Eye (tissue), 1 donor: ENCODE measurements around the gene USF3.

ENCODE experiments used
- DNase-seq: peaks from one replicate; pipeline ENCODE4 v3.0.0-alpha.2; 2015

The USF3 gene

DNA sequence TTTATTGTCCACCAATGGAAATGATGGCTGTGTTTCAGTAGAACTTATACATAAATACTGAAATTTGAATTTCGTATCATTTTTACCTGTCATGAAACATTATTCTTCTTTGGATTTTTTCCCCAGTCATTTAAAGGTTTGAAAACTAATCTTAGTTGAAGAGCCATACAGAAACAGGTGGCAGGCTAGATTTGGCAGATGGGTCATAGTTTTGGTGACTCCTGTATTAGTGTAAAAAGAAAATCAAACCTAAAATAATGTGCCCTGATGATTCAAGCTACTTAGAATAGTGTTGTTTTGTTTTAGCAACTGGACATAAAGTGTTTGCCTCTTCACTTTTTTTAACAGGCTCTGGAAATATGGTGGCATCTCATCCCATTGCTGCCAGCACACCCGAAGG lies 95.2 kb downstream of the USF3 start:
- DNase-seq = no peak

DNA sequence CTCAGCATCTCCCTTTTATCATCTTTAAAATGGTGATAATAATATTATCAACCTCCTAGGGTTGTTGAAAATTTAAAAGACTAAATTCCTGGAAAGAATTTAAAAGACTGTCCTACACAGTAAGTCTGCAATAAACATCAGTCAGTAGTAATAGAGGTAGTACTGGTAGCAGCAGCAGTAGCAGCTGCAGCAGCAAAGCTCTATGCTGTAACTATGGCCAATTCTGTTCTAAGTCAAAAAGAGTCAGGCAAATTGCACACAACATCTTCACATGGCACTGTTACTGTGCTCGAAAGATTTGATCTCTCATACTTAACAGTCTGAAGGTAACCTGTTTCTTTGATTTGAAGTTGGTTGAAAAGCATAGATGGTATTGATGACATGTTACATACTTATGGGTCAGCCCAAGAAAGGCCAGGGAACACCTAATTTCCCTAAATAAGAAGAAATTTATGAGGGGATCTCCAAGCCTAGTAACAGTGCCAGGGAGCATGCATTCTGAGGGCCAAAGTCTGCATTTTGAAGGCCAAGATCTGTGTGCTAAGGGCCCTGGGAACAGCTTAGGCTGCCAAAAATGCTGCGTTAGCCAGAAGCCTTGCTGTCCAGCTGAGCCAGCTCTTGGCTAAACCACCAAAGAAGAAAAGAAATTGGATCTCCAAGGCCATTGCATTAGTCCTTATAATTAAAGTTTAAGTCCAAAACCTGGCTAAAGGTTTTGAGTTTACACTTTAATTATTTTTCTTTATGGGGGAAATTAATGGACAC lies 95.8 kb downstream of the USF3 start:
- DNase-seq = no peak
